ENCODE data around the gene KCTD21. TPM values are rescaled to one million over a fixed set of nuclear protein-coding genes. Genes with fewer than 3 reads are reported as not detected.
A peak's percentile ranks its signal among the peaks of the same experiment; 100 is the strongest.

Gene KCTD21
- total and polyA plus RNA-seq, 9 donors = 7.4 to 24.7 (median 14.1) TPM

DNA sequence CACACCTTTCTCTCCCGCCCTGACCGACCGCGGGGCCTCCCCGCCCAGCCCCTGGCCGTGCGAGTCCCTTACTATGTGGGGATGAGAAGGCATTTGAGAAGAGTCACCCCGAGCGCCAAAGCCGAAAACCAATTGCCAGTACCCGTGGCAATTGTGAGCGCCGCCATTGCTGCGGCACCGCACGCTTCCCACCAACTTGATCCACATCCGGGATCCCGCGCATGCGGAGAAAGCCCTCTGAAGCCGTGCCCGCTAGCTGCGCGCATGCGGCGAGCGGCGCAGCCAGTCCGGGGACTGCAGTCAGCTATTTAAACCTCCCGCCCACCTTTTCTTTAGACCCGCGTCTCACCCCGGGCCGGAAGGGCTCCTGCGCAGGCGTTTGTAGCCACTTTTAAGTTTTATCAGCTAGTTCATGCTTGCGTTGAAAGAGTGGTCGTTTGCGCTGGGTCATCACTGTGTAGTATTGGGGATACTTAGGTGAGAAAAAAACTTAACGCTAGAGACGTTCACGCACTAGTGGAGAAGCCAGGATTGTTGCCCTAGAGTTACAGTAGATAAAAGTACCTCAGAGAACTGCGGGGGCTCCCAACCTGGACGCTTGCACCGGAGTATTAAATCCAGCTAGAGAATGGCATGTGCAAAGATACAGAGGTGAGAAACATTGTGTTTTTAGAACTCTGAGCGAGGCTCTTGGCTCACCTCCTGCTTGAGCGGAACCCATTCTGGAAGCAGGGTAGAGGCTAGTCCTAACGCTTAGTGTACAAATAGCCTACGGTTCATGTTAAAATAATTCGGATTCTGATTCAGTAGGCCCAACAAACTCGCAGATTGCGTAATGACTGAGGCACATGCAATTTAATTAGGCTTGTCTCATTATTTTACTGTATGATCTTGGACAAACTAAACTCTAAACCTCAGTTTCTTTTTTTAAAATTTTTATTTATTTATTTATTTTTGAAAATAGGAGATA is 48.7 kb downstream of the KCTD21 start, which contains the start of gene ALG8:
TSS of gene ALG8 (minus strand) at position 205 of the 970 bp plus-strand sequence. CDS start at position 167, 38 bp downstream.
- TF ChIP-seq EP300 (IDR thresholded peaks at IDR 0.05) = no peak
- peak; percentile 47 for TF ChIP-seq POLR2A (IDR thresholded peaks at IDR 0.05)
- H3K4me1 ChIP-seq (ENCODE audit: insufficient read depth) = peaks cover 5% of the 10 kb centered on the region
- DNase-seq = peak; percentile 93 to 98 (median 96)
- peak within 1 kb of the TSS; percentile 64 for H3K4me3 ChIP-seq
- no peaks in the 10 kb centered on the region for H3K27me3 ChIP-seq
- 1 to 2% (median 2%) methylated on average over 51 to 52 of the region's 52 CpGs for WGBS, 3 donors
- no peaks in the 10 kb centered on the region for H3K9me3 ChIP-seq
- H3K36me3 ChIP-seq = no peaks in the 10 kb centered on the region
- H3K27ac ChIP-seq = no peak within 1 kb of the TSS
- intact Hi-C loops (cut with DNase I) = loop anchor here in 1 of 4 donors (10.0 kb wide), 1 partner anchor 285 kb away; no protein-coding TSS in a partner anchor

DNA sequence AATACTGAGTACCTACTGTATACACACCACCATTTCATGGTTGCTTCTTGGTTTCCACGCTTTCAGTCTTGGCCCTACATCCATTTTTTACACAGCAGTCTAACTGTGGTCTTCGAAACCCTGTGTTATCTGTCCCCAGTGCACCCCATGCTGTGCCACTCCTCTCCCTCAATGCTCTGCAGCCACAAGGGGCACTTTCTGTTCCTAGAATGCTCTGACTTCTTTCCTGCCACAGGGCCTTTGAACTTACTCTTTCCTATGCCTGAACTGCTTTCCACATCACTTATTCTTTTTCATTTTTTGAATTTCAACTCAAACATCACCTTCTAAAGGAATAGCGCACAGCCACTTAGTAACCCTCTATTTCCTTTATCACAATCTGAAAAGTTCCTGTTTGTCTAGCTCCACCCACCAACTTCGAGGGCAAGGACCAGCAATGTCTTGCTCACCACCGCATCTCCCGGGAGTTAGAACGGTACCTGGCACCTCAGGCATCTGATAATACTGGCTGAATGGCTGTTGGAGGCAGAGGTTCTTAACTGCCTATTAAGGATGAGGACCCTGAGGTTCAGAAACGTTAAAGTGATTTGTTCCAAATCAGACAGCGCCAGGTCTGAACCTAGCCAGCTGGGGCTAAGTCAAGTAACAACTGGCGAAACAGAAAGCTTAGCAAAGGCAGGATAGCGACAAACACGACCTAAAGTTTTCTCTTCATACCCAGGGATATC is 49.6 kb downstream of the KCTD21 start:
- Histone ChIP-seq H3K36me3 (no peaks in the 10 kb centered on the region), H3K9me3 (no peaks in the 10 kb centered on the region), H3K27me3 (no peaks in the 10 kb centered on the region), H3K4me1 (ENCODE audit: insufficient read depth) (peaks cover 5% of the 10 kb centered on the region), H3K27ac (no peak overlapping the region), H3K4me3 (peak overlapping the region; percentile 64)
- no peak for DNase-seq
- TF ChIP-seq POLR2A (IDR thresholded peaks at IDR 0.05) (no peak), EP300 (IDR thresholded peaks at IDR 0.05) (no peak)
- TF ChIP-seq, protein P1, sequence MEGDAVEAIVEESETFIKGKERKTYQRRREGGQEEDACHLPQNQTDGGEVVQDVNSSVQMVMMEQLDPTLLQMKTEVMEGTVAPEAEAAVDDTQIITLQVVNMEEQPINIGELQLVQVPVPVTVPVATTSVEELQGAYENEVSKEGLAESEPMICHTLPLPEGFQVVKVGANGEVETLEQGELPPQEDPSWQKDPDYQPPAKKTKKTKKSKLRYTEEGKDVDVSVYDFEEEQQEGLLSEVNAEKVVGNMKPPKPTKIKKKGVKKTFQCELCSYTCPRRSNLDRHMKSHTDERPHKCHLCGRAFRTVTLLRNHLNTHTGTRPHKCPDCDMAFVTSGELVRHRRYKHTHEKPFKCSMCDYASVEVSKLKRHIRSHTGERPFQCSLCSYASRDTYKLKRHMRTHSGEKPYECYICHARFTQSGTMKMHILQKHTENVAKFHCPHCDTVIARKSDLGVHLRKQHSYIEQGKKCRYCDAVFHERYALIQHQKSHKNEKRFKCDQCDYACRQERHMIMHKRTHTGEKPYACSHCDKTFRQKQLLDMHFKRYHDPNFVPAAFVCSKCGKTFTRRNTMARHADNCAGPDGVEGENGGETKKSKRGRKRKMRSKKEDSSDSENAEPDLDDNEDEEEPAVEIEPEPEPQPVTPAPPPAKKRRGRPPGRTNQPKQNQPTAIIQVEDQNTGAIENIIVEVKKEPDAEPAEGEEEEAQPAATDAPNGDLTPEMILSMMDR (IDR thresholded peaks at IDR 0.05) = no peak
- intact Hi-C loops (cut with DNase I) = no loop called here
- WGBS, 3 donors = 18 to 21% (median 19%) methylated on average over 12 of the region's 12 CpGs

GRCh38 chr11:78138291-78138690 is 50.1 kb downstream of the KCTD21 start:
- Histone ChIP-seq H3K4me1 (ENCODE audit: insufficient read depth) (peaks cover 5% of the 10 kb centered on the region), H3K4me3 (no peak overlapping the region), H3K27me3 (no peaks in the 10 kb centered on the region), H3K36me3 (no peaks in the 10 kb centered on the region), H3K27ac (no peak overlapping the region), H3K9me3 (no peaks in the 10 kb centered on the region)
- TF ChIP-seq, protein P1 (IDR thresholded peaks at IDR 0.05) = no peak
- TF ChIP-seq POLR2A (IDR thresholded peaks at IDR 0.05) (no peak), EP300 (IDR thresholded peaks at IDR 0.05) (no peak)
- 90 to 92% (median 91%) methylated on average over 4 of the region's 4 CpGs for WGBS, 3 donors
- intact Hi-C loops (cut with DNase I) = no loop called here
- no peak for DNase-seq

GRCh38 chr11:78132475-78132874 is 56.0 kb downstream of the KCTD21 start:
- TF ChIP-seq POLR2A (IDR thresholded peaks at IDR 0.05) (no peak), EP300 (IDR thresholded peaks at IDR 0.05) (no peak)
- TF ChIP-seq, protein P1 (IDR thresholded peaks at IDR 0.05) = no peak
- H3K36me3 ChIP-seq = no peaks in the 10 kb centered on the region
- 70 to 94% (median 93%) methylated on average over 2 of the region's 2 CpGs for WGBS, 3 donors
- DNase-seq = no peak
- no peaks in the 10 kb centered on the region for H3K27me3 ChIP-seq
- H3K4me1 ChIP-seq (ENCODE audit: insufficient read depth) = no peaks in the 10 kb centered on the region
- H3K27ac ChIP-seq = no peak overlapping the region
- intact Hi-C loops (cut with DNase I) = no loop called here
- H3K4me3 ChIP-seq = no peak overlapping the region
- H3K9me3 ChIP-seq = no peaks in the 10 kb centered on the region

All from ovary (tissue), 9 donors.